ENCODE results near the gene HLA-G.
"Not testable (repeated sequence)": the region's sequence is repeated elsewhere in the genome, so short reads cannot be mapped to it uniquely, and the experiment has no call there.

The HLA-G gene

GRCh38 chr6:29872791-29873190, 45.2 kb downstream of the HLA-G start:
- DNase-seq (ENCODE audit: low read depth) = no peak

GRCh38 chr6:29875257-29875656, 47.6 kb downstream of the HLA-G start:
- DNase-seq (ENCODE audit: low read depth) = no peak

- DNase-seq (ENCODE audit: low read depth) = not testable (repeated sequence)
These were observed 48.1 kb downstream of the HLA-G start for GRCh38 chr6:29875734-29876133.
